Muscle of leg (tissue), 11 donors: Measurements from ENCODE around the gene EGFR. TPM values are rescaled to one million over a fixed set of nuclear protein-coding genes. Genes with fewer than 3 reads are reported as not detected.

Experiments used
- DNase-seq: peaks from one replicate; pipeline ENCODE4 v3.0.0; 2013
- H3K27ac ChIP-seq: one replicate; pipeline ENCODE4 v1.5.1; 2013; ENCODE audit warnings: mild to moderate bottlenecking, low read length, control low read depth
- H3K27me3 ChIP-seq: one replicate; pipeline ENCODE4 v1.6.1; 2013; ENCODE audit warnings: low read length; ENCODE audit not compliant: control insufficient read depth, insufficient read depth
- H3K36me3 ChIP-seq: one replicate; pipeline ENCODE4 v1.6.1; 2013; ENCODE audit warnings: low read length; ENCODE audit not compliant: control insufficient read depth, insufficient read depth
- H3K4me1 ChIP-seq: one replicate; pipeline ENCODE4 v1.6.1; 2013; ENCODE audit warnings: low read length; ENCODE audit not compliant: control insufficient read depth, insufficient read depth
- H3K4me3 ChIP-seq: one replicate; pipeline ENCODE4 v1.5.1; 2013; ENCODE audit warnings: low read length, control low read depth
- H3K9me3 ChIP-seq: replicated peaks from 2 replicates; pipeline ENCODE4 v1.6.1; 2013; ENCODE audit warnings: low read depth, low read length; ENCODE audit not compliant: control insufficient read depth
- WGBS: methylation state at CpG from one replicate; pipeline ENCODE4 v1.1.5; 2013; ENCODE audit warnings: missing lambda C conversion rate; ENCODE audit not compliant: insufficient coverage; 5-methylcytosine and 5-hydroxymethylcytosine counted together
- polyA plus RNA-seq, 8 donors: library from polyadenylated mRNA; unstranded; fragments of 120-200 nt; gene quantifications; one replicate each; pipeline versions ENCODE4 v1.2.1 to v1.2.3, GENCODE V29; 2013; ENCODE audit warnings: inconsistent platforms in 1 of 8, low replicate concordance in 1 of 8; ENCODE audit not compliant: insufficient read length in 8 of 8, insufficient read depth in 1 of 8
- total RNA-seq: library from RNA; stranded (reverse); fragments of 120-200 nt; gene quantifications from one replicate; pipeline ENCODE4 v1.2.4, GENCODE V29; 2013

The EGFR gene
- total and polyA plus RNA-seq, 9 donors, result 18.6 to 42.8 (median 25.5) TPM

- Histone ChIP-seq H3K4me1 (peaks cover 35% of the 10 kb centered on the region), H3K9me3 (no peaks in the 10 kb centered on the region), H3K27ac (peak overlapping the region; percentile 54), H3K27me3 (peaks cover 23% of the 10 kb centered on the region), H3K36me3 (peaks cover 4% of the 10 kb centered on the region), H3K4me3 (no peak overlapping the region)
- WGBS, result 55% methylated on average over 9 of the region's 17 CpGs
- DNase-seq, result peak; percentile 61
Observed at GRCh38 chr7:55022002-55022985, 3.5 kb downstream of the EGFR start.

GRCh38 chr7:55023841-55024505, 5.2 kb downstream of the EGFR start:
- WGBS, result 52% methylated on average over 3 of the region's 4 CpGs
- H3K4me1 ChIP-seq, result peaks cover 24% of the 10 kb centered on the region
- no peaks in the 10 kb centered on the region for H3K9me3 ChIP-seq
- peak; percentile 56 for DNase-seq
- H3K27me3 ChIP-seq, result peaks cover 11% of the 10 kb centered on the region
- no peak overlapping the region for H3K4me3 ChIP-seq
- H3K27ac ChIP-seq, result peak overlapping the region; percentile 43
- H3K36me3 ChIP-seq, result peaks cover 4% of the 10 kb centered on the region

- WGBS, result 52% methylated on average over 2 of the region's 2 CpGs
- H3K9me3 ChIP-seq, result no peaks in the 10 kb centered on the region
- H3K27ac ChIP-seq, result no peak overlapping the region
- no peak for DNase-seq
- no peak overlapping the region for H3K4me3 ChIP-seq
- H3K4me1 ChIP-seq, result peaks cover 24% of the 10 kb centered on the region
- H3K27me3 ChIP-seq, result peaks cover 9% of the 10 kb centered on the region
- H3K36me3 ChIP-seq, result peaks cover 4% of the 10 kb centered on the region
Observed at GRCh38 chr7:55024776-55025175, 6.0 kb downstream of the EGFR start.

GRCh38 chr7:55026086-55026790, 7.4 kb downstream of the EGFR start:
- DNase-seq, result no peak
- Histone ChIP-seq H3K9me3 (no peaks in the 10 kb centered on the region), H3K4me3 (no peak overlapping the region), H3K27ac (peak overlapping the region; percentile 66), H3K36me3 (peaks cover 4% of the 10 kb centered on the region), H3K27me3 (no peaks in the 10 kb centered on the region), H3K4me1 (peaks cover 19% of the 10 kb centered on the region)
- 46% methylated on average over 7 of the region's 11 CpGs for WGBS

- Histone ChIP-seq H3K4me1 (peaks cover 14% of the 10 kb centered on the region), H3K27ac (peak overlapping the region; percentile 66), H3K36me3 (peaks cover 4% of the 10 kb centered on the region), H3K4me3 (no peak overlapping the region), H3K9me3 (no peaks in the 10 kb centered on the region), H3K27me3 (no peaks in the 10 kb centered on the region)
- peak; percentile 72 for DNase-seq
- WGBS, result 13% methylated on average over 2 of the region's 4 CpGs
Observed at GRCh38 chr7:55026867-55027490, 8.2 kb downstream of the EGFR start.

GRCh38 chr7:55028011-55028410, 9.2 kb downstream of the EGFR start:
- Histone ChIP-seq H3K36me3 (peaks cover 8% of the 10 kb centered on the region), H3K4me1 (peaks cover 13% of the 10 kb centered on the region), H3K4me3 (no peak overlapping the region), H3K27me3 (no peaks in the 10 kb centered on the region), H3K27ac (no peak overlapping the region), H3K9me3 (no peaks in the 10 kb centered on the region)
- WGBS, result no CpG with 5 or more reads among the region's 3 CpGs
- DNase-seq, result peak; percentile 64

GRCh38 chr7:55030314-55030713, 11.5 kb downstream of the EGFR start:
- Histone ChIP-seq H3K27me3 (no peaks in the 10 kb centered on the region), H3K36me3 (peaks cover 6% of the 10 kb centered on the region), H3K4me1 (peaks cover 7% of the 10 kb centered on the region), H3K27ac (no peak overlapping the region), H3K4me3 (no peak overlapping the region), H3K9me3 (no peaks in the 10 kb centered on the region)
- DNase-seq, result no peak
- no CpG with 5 or more reads among the region's 1 CpG for WGBS

- H3K9me3 ChIP-seq, result no peaks in the 10 kb centered on the region
- H3K4me3 ChIP-seq, result no peak overlapping the region
- no peak for DNase-seq
- no CpG with 5 or more reads among the region's 2 CpGs for whole genome bisulfite sequencing
- H3K36me3 ChIP-seq, result peaks cover 4% of the 10 kb centered on the region
- no peak overlapping the region for H3K27ac ChIP-seq
- peaks cover 6% of the 10 kb centered on the region for H3K4me1 ChIP-seq
- H3K27me3 ChIP-seq, result no peaks in the 10 kb centered on the region
Observed at GRCh38 chr7:55031075-55031474, 12.3 kb downstream of the EGFR start.

GRCh38 chr7:55032069-55032699, 13.4 kb downstream of the EGFR start:
- DNase-seq, result no peak
- H3K9me3 ChIP-seq, result no peaks in the 10 kb centered on the region
- H3K36me3 ChIP-seq, result peaks cover 4% of the 10 kb centered on the region
- H3K4me3 ChIP-seq, result no peak overlapping the region
- no peaks in the 10 kb centered on the region for H3K27me3 ChIP-seq
- H3K4me1 ChIP-seq, result no peaks in the 10 kb centered on the region
- H3K27ac ChIP-seq, result no peak overlapping the region
- WGBS, result no CpG with 5 or more reads among the region's 9 CpGs
